ENCODE data around the gene BCL2L12.

DNA sequence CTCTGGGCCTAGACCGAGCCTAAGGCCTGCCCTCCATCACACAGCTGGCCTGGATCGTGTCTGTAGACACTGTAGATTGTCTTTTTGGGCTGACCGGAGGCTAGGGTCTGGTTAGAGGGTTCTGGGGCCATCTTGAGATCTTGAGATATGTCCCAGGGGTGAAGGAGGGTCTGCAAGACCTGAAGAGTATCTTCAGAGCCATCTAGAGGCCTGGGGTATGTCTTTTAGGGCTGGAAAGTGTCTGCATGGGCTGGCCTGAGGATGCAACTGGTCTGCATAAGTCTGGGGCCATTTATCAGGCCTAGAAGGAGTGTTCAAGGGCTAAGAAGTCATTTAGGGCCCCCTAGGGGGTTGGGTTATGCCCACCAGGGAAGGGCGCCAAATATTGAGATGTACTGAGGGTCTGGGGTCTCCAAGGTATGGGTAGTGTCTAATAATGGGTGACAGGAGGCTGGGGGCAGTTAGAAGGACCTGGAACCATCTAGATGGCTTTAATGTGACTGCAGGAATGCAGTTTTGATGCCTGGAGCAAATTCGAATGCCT is 23.2 kb upstream of the BCL2L12 start:
- TF ChIP-seq CTCF (IDR thresholded peaks at IDR 0.05) (no peak), POLR2A (IDR thresholded peaks at IDR 0.05) (no peak), EP300 (IDR thresholded peaks at IDR 0.05) (no peak)
